ENCODE data around the gene GGA3. TPM values are rescaled to one million over a fixed set of nuclear protein-coding genes. Genes with fewer than 3 reads are reported as not detected.

The GGA3 gene
- total RNA-seq, 1 donor from 2014 or later = 116 TPM

DNA sequence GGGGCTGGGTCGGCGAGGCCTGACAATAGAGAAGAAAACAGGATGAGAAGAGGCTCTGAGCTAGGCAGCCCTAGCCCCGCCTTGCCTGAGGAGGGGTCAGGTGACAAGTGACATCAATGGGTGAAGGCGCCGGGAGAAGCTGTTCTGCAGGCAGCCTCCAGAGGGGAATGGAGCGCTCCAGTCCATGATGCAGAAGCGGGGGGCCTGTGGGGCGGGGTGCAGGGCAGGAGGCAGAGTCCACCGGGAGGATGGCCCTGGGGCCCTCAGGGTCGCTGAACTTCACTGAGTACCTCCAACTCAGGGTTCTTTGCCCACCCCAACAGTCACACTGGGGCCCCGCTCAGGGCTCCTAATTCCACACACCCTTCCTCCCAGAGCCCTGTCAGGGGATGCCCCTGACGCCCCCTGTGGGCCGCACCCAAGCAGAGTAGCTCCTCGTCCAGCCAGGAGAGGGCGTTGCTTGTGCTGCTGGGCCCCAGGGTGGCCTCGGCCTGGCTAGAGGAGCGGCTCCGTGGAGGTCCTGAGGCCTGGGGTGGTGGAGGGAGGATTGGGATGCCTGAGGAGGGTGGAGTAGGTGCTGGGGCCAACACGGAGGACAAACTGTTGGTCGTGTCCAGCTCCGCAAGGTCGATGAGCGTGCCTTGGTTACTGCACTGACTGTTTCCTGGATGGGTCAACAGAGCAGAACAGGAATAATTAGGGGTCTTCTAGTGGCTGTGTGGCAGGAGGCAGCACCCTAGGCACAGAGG lies 20.8 kb downstream of the GGA3 start:
- Mint-ChIP-seq H3K4me1 (peaks cover 50% of the 10 kb centered on the region), H3K4me3 (no peak overlapping the region), H3K27ac (no peak overlapping the region), H3K36me3 (ENCODE audit: low read depth) (peaks cover 92% of the 10 kb centered on the region), H3K9me3 (no peaks in the 10 kb centered on the region), H3K27me3 (no peaks in the 10 kb centered on the region)
- intact Hi-C loops (cut with micrococcal nuclease) = no loop called here
- POLR2A ChIA-PET = interaction anchor here (0.6 to 2.9 kb wide), 8 partner anchors 9 to 127 kb away, joined by 3 to 17 read pairs (median 6); partner anchors contain the start of genes GGA3, MRPS7 and SLC25A19
- ATAC-seq (ENCODE audit: low read depth) (no peak), DNase-seq (peak; percentile 28)
- CTCF ChIA-PET = interaction anchor here (0.7 to 5.0 kb wide), 9 partner anchors 8 to 279 kb away, joined by 3 to 24 read pairs (median 5); partner anchors contain the start of genes MIF4GD and SLC25A19
- TF ChIP-seq, protein P1, sequence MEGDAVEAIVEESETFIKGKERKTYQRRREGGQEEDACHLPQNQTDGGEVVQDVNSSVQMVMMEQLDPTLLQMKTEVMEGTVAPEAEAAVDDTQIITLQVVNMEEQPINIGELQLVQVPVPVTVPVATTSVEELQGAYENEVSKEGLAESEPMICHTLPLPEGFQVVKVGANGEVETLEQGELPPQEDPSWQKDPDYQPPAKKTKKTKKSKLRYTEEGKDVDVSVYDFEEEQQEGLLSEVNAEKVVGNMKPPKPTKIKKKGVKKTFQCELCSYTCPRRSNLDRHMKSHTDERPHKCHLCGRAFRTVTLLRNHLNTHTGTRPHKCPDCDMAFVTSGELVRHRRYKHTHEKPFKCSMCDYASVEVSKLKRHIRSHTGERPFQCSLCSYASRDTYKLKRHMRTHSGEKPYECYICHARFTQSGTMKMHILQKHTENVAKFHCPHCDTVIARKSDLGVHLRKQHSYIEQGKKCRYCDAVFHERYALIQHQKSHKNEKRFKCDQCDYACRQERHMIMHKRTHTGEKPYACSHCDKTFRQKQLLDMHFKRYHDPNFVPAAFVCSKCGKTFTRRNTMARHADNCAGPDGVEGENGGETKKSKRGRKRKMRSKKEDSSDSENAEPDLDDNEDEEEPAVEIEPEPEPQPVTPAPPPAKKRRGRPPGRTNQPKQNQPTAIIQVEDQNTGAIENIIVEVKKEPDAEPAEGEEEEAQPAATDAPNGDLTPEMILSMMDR (IDR thresholded peaks at IDR 0.05) = no peak

DNA sequence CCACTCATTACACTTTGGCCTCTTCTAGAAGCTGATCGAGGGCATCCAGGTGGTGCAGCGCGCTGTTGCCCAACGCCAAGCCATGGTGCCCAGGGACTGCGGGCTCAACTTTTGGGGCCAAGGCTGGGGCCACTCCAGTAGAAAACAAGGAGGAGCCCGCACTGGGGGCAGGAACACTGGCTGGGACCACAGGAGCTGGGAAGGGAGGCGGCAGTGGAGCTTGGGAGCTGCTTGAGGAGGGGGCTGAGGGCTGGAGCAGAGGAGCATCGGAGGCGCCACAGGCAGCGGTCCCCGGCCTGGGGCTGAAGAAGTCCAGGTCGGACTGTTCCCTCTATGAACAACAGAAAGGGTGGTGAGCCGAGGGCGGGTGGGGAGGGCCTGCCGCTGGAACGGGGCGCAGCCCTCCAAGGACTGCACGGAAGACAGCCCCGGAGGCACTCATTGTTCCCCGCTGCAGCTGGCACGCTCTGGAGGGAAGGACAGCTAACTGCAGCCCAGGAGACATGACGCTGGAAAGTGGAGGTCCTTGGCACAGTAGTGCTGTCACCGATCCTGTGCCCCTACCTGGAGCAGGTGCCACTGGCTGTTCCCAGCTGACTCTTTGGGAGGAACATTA lies 21.5 kb downstream of the GGA3 start:
- POLR2A ChIA-PET = interaction anchor here (0.6 to 2.9 kb wide), 8 partner anchors 10 to 126 kb away, joined by 3 to 17 read pairs (median 4); partner anchors contain the start of genes GGA3, MRPS7 and SLC25A19
- no peak for ATAC-seq (ENCODE audit: low read depth)
- no peak overlapping the region for H3K27ac Mint-ChIP-seq
- intact Hi-C loops (cut with micrococcal nuclease) = loop anchor here (5.0 kb wide), 1 partner anchor 32 kb away; the partner anchor contains the start of gene MIF4GD
- no peak for DNase-seq
- H3K4me3 Mint-ChIP-seq = no peak overlapping the region
- CTCF ChIA-PET = interaction anchor here (0.7 to 5.0 kb wide), 9 partner anchors 9 to 278 kb away, joined by 3 to 24 read pairs (median 5); partner anchors contain the start of genes MIF4GD and SLC25A19
- H3K4me1 Mint-ChIP-seq = peaks cover 45% of the 10 kb centered on the region
- H3K9me3 Mint-ChIP-seq = no peaks in the 10 kb centered on the region
- TF ChIP-seq, protein P1 (IDR thresholded peaks at IDR 0.05) = no peak
- no peaks in the 10 kb centered on the region for H3K27me3 Mint-ChIP-seq
- H3K36me3 Mint-ChIP-seq (ENCODE audit: low read depth) = peaks cover 92% of the 10 kb centered on the region

DNA sequence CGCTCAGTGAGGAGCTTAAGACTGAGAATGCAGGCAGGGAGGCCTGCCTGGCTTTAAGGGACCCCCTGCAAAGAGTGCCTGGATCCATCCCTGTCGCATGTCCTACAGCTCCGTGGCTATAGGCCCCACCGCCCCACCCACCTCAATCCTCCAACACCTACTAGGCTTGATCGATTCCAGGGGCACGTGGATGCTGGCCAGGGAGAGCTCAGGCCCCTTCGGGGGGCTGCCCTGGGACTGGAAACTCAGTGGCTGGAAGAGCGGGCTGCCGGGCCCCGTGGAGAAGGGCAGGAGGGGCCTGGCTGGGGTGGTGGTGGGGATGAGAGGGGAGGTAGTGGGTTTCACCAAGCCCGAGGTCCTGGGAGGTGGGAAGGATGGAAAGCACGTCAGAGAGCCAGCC lies 22.2 kb downstream of the GGA3 start:
- Mint-ChIP-seq H3K36me3 (ENCODE audit: low read depth) (peaks cover 93% of the 10 kb centered on the region), H3K27me3 (no peaks in the 10 kb centered on the region), H3K4me3 (no peak overlapping the region), H3K27ac (no peak overlapping the region), H3K4me1 (peaks cover 40% of the 10 kb centered on the region), H3K9me3 (no peaks in the 10 kb centered on the region)
- TF ChIP-seq, protein P1 (IDR thresholded peaks at IDR 0.05) = no peak
- CTCF ChIA-PET = interaction anchor here (0.9 to 5.0 kb wide), 6 partner anchors 10 to 277 kb away, joined by 4 to 24 read pairs (median 10); partner anchors contain the start of gene MIF4GD
- POLR2A ChIA-PET = interaction anchor here (1.8 to 2.9 kb wide), 4 partner anchors 11 to 125 kb away, joined by 4 to 17 read pairs (median 6); partner anchors contain the start of genes GGA3 and MRPS7
- ATAC-seq (ENCODE audit: low read depth) (no peak), DNase-seq (no peak)
- intact Hi-C loops (cut with micrococcal nuclease) = loop anchor here (5.0 kb wide), 1 partner anchor 33 kb away; the partner anchor contains the start of gene MIF4GD

DNA sequence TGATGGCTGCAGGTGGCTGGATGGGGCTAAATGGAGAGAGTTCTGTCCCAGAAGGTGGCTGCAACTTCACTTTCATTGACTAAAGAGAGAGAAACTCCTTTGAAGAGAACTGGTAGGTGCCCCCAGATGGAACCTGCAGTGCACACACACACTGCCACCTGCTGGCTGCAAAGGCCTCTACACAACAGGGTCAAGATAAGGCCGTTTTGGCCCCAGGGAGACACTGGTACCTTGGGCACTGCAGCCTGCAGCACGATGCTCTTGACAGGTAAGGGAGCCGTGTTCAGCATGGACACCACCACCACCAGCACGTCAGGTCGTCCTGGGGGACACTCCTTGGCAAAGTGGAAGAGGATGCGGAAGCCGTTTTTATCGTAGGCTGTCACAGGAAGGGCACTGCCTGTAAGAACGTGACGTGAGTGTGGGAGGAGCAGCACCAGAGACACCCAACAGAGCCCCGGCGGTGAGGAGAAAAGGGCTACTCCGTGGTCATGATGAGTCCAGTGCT lies 22.7 kb downstream of the GGA3 start:
- DNase-seq (peak; percentile 53), ATAC-seq (ENCODE audit: low read depth) (peak; percentile 72)
- no peaks in the 10 kb centered on the region for H3K27me3 Mint-ChIP-seq
- H3K9me3 Mint-ChIP-seq = no peaks in the 10 kb centered on the region
- intact Hi-C loops (cut with micrococcal nuclease) = loop anchor here (1.0 to 5.0 kb wide), 3 partner anchors 34 to 174 kb away; partner anchors contain the start of gene MIF4GD
- ChIA-PET CTCF (interaction anchor here (0.5 to 5.0 kb wide), 6 partner anchors 21 to 277 kb away, joined by 3 to 24 read pairs (median 10); partner anchors contain the start of gene MIF4GD), POLR2A (interaction anchor here (2.8 to 2.9 kb wide), 2 partner anchors 11 to 23 kb away, joined by 7 to 17 read pairs; partner anchors contain the start of genes GGA3 and MRPS7)
- H3K27ac Mint-ChIP-seq = peak overlapping the region; percentile 83
- peak overlapping the region; percentile 57 for H3K4me3 Mint-ChIP-seq
- TF ChIP-seq, protein P1 (IDR thresholded peaks at IDR 0.05) = no peak
- peaks cover 92% of the 10 kb centered on the region for H3K36me3 Mint-ChIP-seq (ENCODE audit: low read depth)
- H3K4me1 Mint-ChIP-seq = peaks cover 35% of the 10 kb centered on the region

All from activated B cell treated with CpG ODN at 0.5 μM for 24 hours (primary cell).